ENCODE measurements around the gene GNPTG. TPM values are rescaled to one million over a fixed set of nuclear protein-coding genes. Genes with fewer than 3 reads are reported as not detected.

GNPTG gene
- total RNA-seq, 1 donor from 2014 or later, result 30.0 TPM

- Histone ChIP-seq H3K36me3 (ENCODE audit: control insufficient read depth, insufficient read depth, low read length) (peaks cover 57% of the 10 kb centered on the region), H3K27me3 (ENCODE audit: control insufficient read depth, insufficient read depth, low read length) (no peaks in the 10 kb centered on the region), H3K4me3 (ENCODE audit: low read depth, low read length) (no peak overlapping the region)
- peak; percentile 36 for FAIRE-seq
- TF ChIP-seq, protein P1, sequence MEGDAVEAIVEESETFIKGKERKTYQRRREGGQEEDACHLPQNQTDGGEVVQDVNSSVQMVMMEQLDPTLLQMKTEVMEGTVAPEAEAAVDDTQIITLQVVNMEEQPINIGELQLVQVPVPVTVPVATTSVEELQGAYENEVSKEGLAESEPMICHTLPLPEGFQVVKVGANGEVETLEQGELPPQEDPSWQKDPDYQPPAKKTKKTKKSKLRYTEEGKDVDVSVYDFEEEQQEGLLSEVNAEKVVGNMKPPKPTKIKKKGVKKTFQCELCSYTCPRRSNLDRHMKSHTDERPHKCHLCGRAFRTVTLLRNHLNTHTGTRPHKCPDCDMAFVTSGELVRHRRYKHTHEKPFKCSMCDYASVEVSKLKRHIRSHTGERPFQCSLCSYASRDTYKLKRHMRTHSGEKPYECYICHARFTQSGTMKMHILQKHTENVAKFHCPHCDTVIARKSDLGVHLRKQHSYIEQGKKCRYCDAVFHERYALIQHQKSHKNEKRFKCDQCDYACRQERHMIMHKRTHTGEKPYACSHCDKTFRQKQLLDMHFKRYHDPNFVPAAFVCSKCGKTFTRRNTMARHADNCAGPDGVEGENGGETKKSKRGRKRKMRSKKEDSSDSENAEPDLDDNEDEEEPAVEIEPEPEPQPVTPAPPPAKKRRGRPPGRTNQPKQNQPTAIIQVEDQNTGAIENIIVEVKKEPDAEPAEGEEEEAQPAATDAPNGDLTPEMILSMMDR (IDR thresholded peaks at IDR 0.05; ENCODE audit: insufficient read depth, low read length, severe bottlenecking), result no peak
- DNase-seq (ENCODE audit: low read depth), result no peak
These were observed 34.1 kb upstream of the GNPTG start for GRCh38 chr16:1317479-1318267.

GRCh38 chr16:1318268-1318545 lies 33.5 kb upstream of the GNPTG start:
- Histone ChIP-seq H3K27me3 (ENCODE audit: control insufficient read depth, insufficient read depth, low read length) (no peaks in the 10 kb centered on the region), H3K4me3 (ENCODE audit: low read depth, low read length) (no peak overlapping the region), H3K36me3 (ENCODE audit: control insufficient read depth, insufficient read depth, low read length) (peaks cover 54% of the 10 kb centered on the region)
- DNase-seq (ENCODE audit: low read depth) (no peak), FAIRE-seq (no peak)
- TF ChIP-seq, protein P1 (IDR thresholded peaks at IDR 0.05; ENCODE audit: insufficient read depth, low read length, severe bottlenecking), result no peak

GRCh38 chr16:1319041-1319440 lies 32.7 kb upstream of the GNPTG start:
- TF ChIP-seq, protein P1 (IDR thresholded peaks at IDR 0.05; ENCODE audit: insufficient read depth, low read length, severe bottlenecking), result no peak
- Histone ChIP-seq H3K4me3 (ENCODE audit: low read depth, low read length) (no peak overlapping the region), H3K27me3 (ENCODE audit: control insufficient read depth, insufficient read depth, low read length) (no peaks in the 10 kb centered on the region), H3K36me3 (ENCODE audit: control insufficient read depth, insufficient read depth, low read length) (peaks cover 52% of the 10 kb centered on the region)
- FAIRE-seq (no peak), DNase-seq (ENCODE audit: low read depth) (no peak)

- Histone ChIP-seq H3K27me3 (ENCODE audit: control insufficient read depth, insufficient read depth, low read length) (no peaks in the 10 kb centered on the region), H3K36me3 (ENCODE audit: control insufficient read depth, insufficient read depth, low read length) (peaks cover 44% of the 10 kb centered on the region), H3K4me3 (ENCODE audit: low read depth, low read length) (no peak overlapping the region)
- no peak for FAIRE-seq
- no peak for DNase-seq (ENCODE audit: low read depth)
- TF ChIP-seq, protein P1 (IDR thresholded peaks at IDR 0.05; ENCODE audit: insufficient read depth, low read length, severe bottlenecking), result no peak
These were observed 31.6 kb upstream of the GNPTG start for GRCh38 chr16:1320097-1320496.

- FAIRE-seq (no peak), DNase-seq (ENCODE audit: low read depth) (no peak)
- Histone ChIP-seq H3K4me3 (ENCODE audit: low read depth, low read length) (no peak overlapping the region), H3K36me3 (ENCODE audit: control insufficient read depth, insufficient read depth, low read length) (peaks cover 43% of the 10 kb centered on the region), H3K27me3 (ENCODE audit: control insufficient read depth, insufficient read depth, low read length) (no peaks in the 10 kb centered on the region)
- TF ChIP-seq, protein P1 (IDR thresholded peaks at IDR 0.05; ENCODE audit: insufficient read depth, low read length, severe bottlenecking), result no peak
These were observed 31.0 kb upstream of the GNPTG start for GRCh38 chr16:1320658-1321240.

Measured in bronchial epithelial cell (primary cell).